ENCODE results near the gene LRRC8B. TPM values are rescaled to one million over a fixed set of nuclear protein-coding genes. Genes with fewer than 3 reads are reported as not detected.

LRRC8B gene
- total RNA-seq, 1 experiment from 2014 or later, result 3.9 TPM

- peak; percentile 11 for DNase-seq (ENCODE audit: low spot score)
Observed at GRCh38 chr1:89632657-89633247, 108.1 kb downstream of the LRRC8B start, which contains the start of gene LRRC8C. LRRC8C (plus strand) TSS chr1:89633120; CDS start chr1:89686474, 53,354 bp downstream.

- peak; percentile 8 for DNase-seq (ENCODE audit: low spot score)
Observed at GRCh38 chr1:89633248-89633799, 108.7 kb downstream of the LRRC8B start.

- peak; percentile 8 for DNase-seq (ENCODE audit: low spot score)
Observed at GRCh38 chr1:89633800-89634625, 109.4 kb downstream of the LRRC8B start.

- DNase-seq (ENCODE audit: low spot score), result peak; percentile 54
Observed at GRCh38 chr1:89635825-89636815, 111.5 kb downstream of the LRRC8B start.

GRCh38 chr1:89637496-89637895 lies 112.9 kb downstream of the LRRC8B start:
- no peak for DNase-seq (ENCODE audit: low spot score)

- no peak for DNase-seq (ENCODE audit: low spot score)
Observed at GRCh38 chr1:89640440-89640839, 115.8 kb downstream of the LRRC8B start.

GRCh38 chr1:89641781-89642180 lies 117.2 kb downstream of the LRRC8B start:
- no peak for DNase-seq (ENCODE audit: low spot score)

GRCh38 chr1:89643577-89643976 lies 118.9 kb downstream of the LRRC8B start:
- DNase-seq (ENCODE audit: low spot score), result no peak

GRCh38 chr1:89644119-89644814 lies 119.6 kb downstream of the LRRC8B start:
- no peak for DNase-seq (ENCODE audit: low spot score)

- DNase-seq (ENCODE audit: low spot score), result no peak
Observed at GRCh38 chr1:89646259-89646658, 121.6 kb downstream of the LRRC8B start.

Other genes starting within 250 kb of the LRRC8B start
- not detected in 2 replicates for gene GBP6, start 160.8 kb upstream of the LRRC8B start, total RNA-seq (2014; rRNA removed; shearing (Covaris generic))
- gene LRRC8C, start 108.3 kb downstream of the LRRC8B start, total RNA-seq (2014; rRNA removed; shearing (Covaris generic)), result 2.0 and 3.0 TPM in 2 replicates

All from A172 (cell line).